ENCODE measurements around the gene ALKBH3. TPM values are rescaled to one million over a fixed set of nuclear protein-coding genes. Genes with fewer than 3 reads are reported as not detected.

ALKBH3 gene
- total and polyA plus RNA-seq, 4 donors = 7.8 to 17.2 (median 13.8) TPM

DNA sequence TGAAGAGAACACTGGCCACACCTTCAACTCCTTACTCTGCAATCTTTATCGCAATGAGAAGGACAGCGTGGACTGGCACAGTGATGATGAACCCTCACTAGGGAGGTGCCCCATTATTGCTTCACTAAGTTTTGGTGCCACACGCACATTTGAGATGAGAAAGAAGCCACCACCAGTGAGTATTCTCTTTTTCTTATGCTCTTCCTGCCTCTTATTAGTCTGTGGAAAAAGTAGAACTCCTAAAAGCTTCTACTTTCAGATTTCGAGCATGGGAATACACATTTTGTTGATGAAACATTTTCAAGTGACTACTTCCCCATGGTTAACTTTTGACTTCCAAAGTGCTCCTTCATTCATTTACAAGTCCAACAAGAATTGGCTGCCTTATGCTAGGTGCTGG is 20.9 kb downstream of the ALKBH3 start:
- H3K9me3 ChIP-seq (ENCODE audit: control insufficient read depth in 4 of 4, low read length in 3 of 4) = no peaks in the 10 kb centered on the region
- H3K4me1 ChIP-seq (ENCODE audit: control insufficient read depth in 4 of 4, insufficient read depth in 4 of 4, low read length in 3 of 4) = no peaks in the 10 kb centered on the region
- H3K9ac ChIP-seq (ENCODE audit: low read depth in 1 of 2, low read length in 2 of 2) = no peak overlapping the region
- no peak for TF ChIP-seq EGR1 (IDR thresholded peaks at IDR 0.05; ENCODE audit: low read depth in 2 of 2)
- no peak for TF ChIP-seq NR2F2 (IDR thresholded peaks at IDR 0.05)
- no peak for TF ChIP-seq GABPA (IDR thresholded peaks at IDR 0.05 in 1 of 2, conservative IDR thresholded peaks at IDR 0.05 in 1 of 2)
- no peak for TF ChIP-seq HNF4A (conservative IDR thresholded peaks at IDR 0.05)
- peaks cover 6 to 36% (median 33%) of the 10 kb centered on the region in 4 donors for H3K36me3 ChIP-seq (ENCODE audit: control insufficient read depth in 4 of 4, insufficient read depth in 3 of 4, low read depth in 1 of 4, low read length in 3 of 4)
- no peak for DNase-seq (ENCODE audit: low spot score)
- 94% methylated on average over 4 of the region's 4 CpGs for WGBS
- no peak overlapping the region for H3K4me3 ChIP-seq (ENCODE audit: low read depth in 1 of 3, low read length in 3 of 3)
- no peak overlapping the region for H3K27ac ChIP-seq (ENCODE audit: low read depth in 1 of 2, low read length in 2 of 2)
- no peaks in the 10 kb centered on the region for H3K27me3 ChIP-seq (ENCODE audit: control insufficient read depth in 4 of 4, insufficient read depth in 4 of 4, low read length in 3 of 4)

- H3K9me3 ChIP-seq (ENCODE audit: control insufficient read depth in 4 of 4, low read length in 3 of 4) = no peaks in the 10 kb centered on the region
- WGBS = 92% methylated on average over 2 of the region's 2 CpGs
- H3K27ac ChIP-seq (ENCODE audit: low read depth in 1 of 2, low read length in 2 of 2) = no peak overlapping the region
- H3K36me3 ChIP-seq (ENCODE audit: control insufficient read depth in 4 of 4, insufficient read depth in 3 of 4, low read depth in 1 of 4, low read length in 3 of 4) = peaks cover 6 to 31% (median 24%) of the 10 kb centered on the region in 4 donors
- no peak overlapping the region for H3K9ac ChIP-seq (ENCODE audit: low read depth in 1 of 2, low read length in 2 of 2)
- no peak for DNase-seq (ENCODE audit: low spot score)
- H3K27me3 ChIP-seq (ENCODE audit: control insufficient read depth in 4 of 4, insufficient read depth in 4 of 4, low read length in 3 of 4) = no peaks in the 10 kb centered on the region
- TF ChIP-seq REST (IDR thresholded peaks at IDR 0.05) (no peak), GABPA (IDR thresholded peaks at IDR 0.05 in 1 of 2, conservative IDR thresholded peaks at IDR 0.05 in 1 of 2) (no peak), CTCF (IDR thresholded peaks at IDR 0.05; ENCODE audit: low read depth, low read length, missing input control) (no peak), JUND (IDR thresholded peaks at IDR 0.05) (no peak), RAD21 (IDR thresholded peaks at IDR 0.05) (no peak), FOXA1 (IDR thresholded peaks at IDR 0.05) (no peak), YY1 (IDR thresholded peaks at IDR 0.05) (no peak), RXRA (IDR thresholded peaks at IDR 0.05) (no peak), NR2F2 (IDR thresholded peaks at IDR 0.05) (no peak), SP1 (IDR thresholded peaks at IDR 0.05) (no peak)
- TF ChIP-seq, protein P1, sequence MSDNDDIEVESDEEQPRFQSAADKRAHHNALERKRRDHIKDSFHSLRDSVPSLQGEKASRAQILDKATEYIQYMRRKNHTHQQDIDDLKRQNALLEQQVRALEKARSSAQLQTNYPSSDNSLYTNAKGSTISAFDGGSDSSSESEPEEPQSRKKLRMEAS (IDR thresholded peaks at IDR 0.05) = no peak
- TF ChIP-seq, protein P2, sequence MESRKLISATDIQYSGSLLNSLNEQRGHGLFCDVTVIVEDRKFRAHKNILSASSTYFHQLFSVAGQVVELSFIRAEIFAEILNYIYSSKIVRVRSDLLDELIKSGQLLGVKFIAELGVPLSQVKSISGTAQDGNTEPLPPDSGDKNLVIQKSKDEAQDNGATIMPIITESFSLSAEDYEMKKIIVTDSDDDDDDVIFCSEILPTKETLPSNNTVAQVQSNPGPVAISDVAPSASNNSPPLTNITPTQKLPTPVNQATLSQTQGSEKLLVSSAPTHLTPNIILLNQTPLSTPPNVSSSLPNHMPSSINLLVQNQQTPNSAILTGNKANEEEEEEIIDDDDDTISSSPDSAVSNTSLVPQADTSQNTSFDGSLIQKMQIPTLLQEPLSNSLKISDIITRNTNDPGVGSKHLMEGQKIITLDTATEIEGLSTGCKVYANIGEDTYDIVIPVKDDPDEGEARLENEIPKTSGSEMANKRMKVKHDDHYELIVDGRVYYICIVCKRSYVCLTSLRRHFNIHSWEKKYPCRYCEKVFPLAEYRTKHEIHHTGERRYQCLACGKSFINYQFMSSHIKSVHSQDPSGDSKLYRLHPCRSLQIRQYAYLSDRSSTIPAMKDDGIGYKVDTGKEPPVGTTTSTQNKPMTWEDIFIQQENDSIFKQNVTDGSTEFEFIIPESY (IDR thresholded peaks at IDR 0.05) = no peak
- TF ChIP-seq, protein P3, sequence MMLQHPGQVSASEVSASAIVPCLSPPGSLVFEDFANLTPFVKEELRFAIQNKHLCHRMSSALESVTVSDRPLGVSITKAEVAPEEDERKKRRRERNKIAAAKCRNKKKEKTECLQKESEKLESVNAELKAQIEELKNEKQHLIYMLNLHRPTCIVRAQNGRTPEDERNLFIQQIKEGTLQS (IDR thresholded peaks at IDR 0.05) = no peak
- H3K4me3 ChIP-seq (ENCODE audit: low read depth in 1 of 3, low read length in 3 of 3) = no peak overlapping the region
- H3K4me1 ChIP-seq (ENCODE audit: control insufficient read depth in 4 of 4, insufficient read depth in 4 of 4, low read length in 3 of 4) = no peaks in the 10 kb centered on the region
Observed at GRCh38 chr11:43903078-43903477, 22.4 kb downstream of the ALKBH3 start.
